SK-N-MC (cell line): ENCODE measurements around the gene ZNF557.

ENCODE experiments used
- EZH2 ChIP-seq: fragments of 200-600 bp; sonication (generic); IDR thresholded peaks from one replicate; pipeline ENCODE4 v1.6.1; 2017; ENCODE audit warnings: antibody characterized with exemption
- POLR2AphosphoS5 ChIP-seq: IDR thresholded peaks from 2 replicates; pipeline ENCODE4 v1.6.1; 2012; ENCODE audit warnings: mild to moderate bottlenecking, low read depth, low read length, borderline replicate concordance

DNA sequence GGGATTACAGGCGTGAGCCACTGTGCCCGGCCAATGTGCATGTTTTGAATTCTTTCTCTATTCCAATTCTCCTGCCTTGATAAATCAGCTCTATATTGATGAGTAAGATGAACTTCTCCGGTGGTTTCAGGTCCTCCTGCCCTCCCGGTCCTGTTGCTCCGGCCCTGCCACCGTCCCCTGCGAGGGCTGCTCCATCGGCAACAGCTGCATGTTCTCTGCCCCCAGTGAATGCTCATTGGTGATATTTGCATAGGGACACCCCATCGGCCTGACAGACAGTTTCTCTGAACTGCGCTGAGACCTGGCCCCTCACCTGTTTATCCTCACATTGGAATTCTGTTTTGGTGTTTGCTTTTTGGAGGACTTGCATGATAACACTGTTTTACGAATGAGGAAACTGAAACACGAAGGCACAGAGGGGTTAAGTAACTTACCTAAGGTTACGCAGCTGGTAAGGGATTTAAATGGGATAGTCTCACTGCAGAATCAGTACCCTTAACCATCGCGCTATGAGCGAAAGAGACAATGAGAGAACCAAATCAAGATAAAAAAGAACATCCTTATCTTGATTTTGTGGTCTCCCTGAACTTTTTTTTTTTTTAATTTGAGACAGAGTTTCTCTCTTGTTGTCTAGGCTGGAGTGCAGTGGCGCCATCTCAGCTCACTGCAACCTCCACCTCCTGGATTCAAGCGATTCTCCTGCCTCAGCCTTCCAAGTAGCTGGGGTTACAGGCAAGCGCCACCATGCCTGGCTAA is 32.2 kb downstream of the ZNF557 start:
- TF ChIP-seq EZH2 (no peak), POLR2AphosphoS5 (no peak)
